ENCODE data around the gene PSME3IP1.

The PSME3IP1 gene

GRCh38 chr16:57143149-57143921, 42.5 kb downstream of the PSME3IP1 start:
- no peak for FAIRE-seq

GRCh38 chr16:57141822-57142631, 43.8 kb downstream of the PSME3IP1 start:
- no peak for FAIRE-seq

- no peak for FAIRE-seq
These were observed 44.7 kb downstream of the PSME3IP1 start for GRCh38 chr16:57140931-57141668.

- no peak for FAIRE-seq
These were observed 47.4 kb downstream of the PSME3IP1 start for GRCh38 chr16:57138281-57138935.

- no peak for FAIRE-seq
These were observed 48.1 kb downstream of the PSME3IP1 start for GRCh38 chr16:57137566-57138273.

- FAIRE-seq, result no peak
These were observed 48.8 kb downstream of the PSME3IP1 start for GRCh38 chr16:57137043-57137442.

- FAIRE-seq, result no peak
These were observed 50.9 kb downstream of the PSME3IP1 start for GRCh38 chr16:57134982-57135381.

GRCh38 chr16:57133886-57134285, 52.0 kb downstream of the PSME3IP1 start:
- FAIRE-seq, result no peak

GRCh38 chr16:57133031-57133430, 52.8 kb downstream of the PSME3IP1 start:
- FAIRE-seq, result no peak

- FAIRE-seq, result no peak
These were observed 53.4 kb downstream of the PSME3IP1 start for GRCh38 chr16:57132470-57132869.

GRCh38 chr16:57131351-57131970, 54.4 kb downstream of the PSME3IP1 start:
- no peak for FAIRE-seq

GRCh38 chr16:57130950-57131321, 54.9 kb downstream of the PSME3IP1 start:
- FAIRE-seq, result no peak

- FAIRE-seq, result no peak
These were observed 57.0 kb downstream of the PSME3IP1 start for GRCh38 chr16:57128771-57129389.

- FAIRE-seq, result no peak
These were observed 58.0 kb downstream of the PSME3IP1 start for GRCh38 chr16:57127836-57128235.

GRCh38 chr16:57127037-57127763, 58.6 kb downstream of the PSME3IP1 start:
- no peak for FAIRE-seq

GRCh38 chr16:57126411-57126810, 59.4 kb downstream of the PSME3IP1 start:
- no peak for FAIRE-seq

- no peak for FAIRE-seq
These were observed 59.9 kb downstream of the PSME3IP1 start for GRCh38 chr16:57125969-57126368.

- FAIRE-seq, result no peak
These were observed 60.5 kb downstream of the PSME3IP1 start for GRCh38 chr16:57125376-57125775.

GRCh38 chr16:57123974-57124674, 61.7 kb downstream of the PSME3IP1 start:
- no peak for FAIRE-seq
